GM19023 (cell line): ENCODE measurements around the gene SYDE1.

Experiments
- ATAC-seq: cut with Tn5 transposase; IDR thresholded peaks from one replicate; pipeline ENCODE4 v1.9.1; 2021; ENCODE audit warnings: mild to moderate bottlenecking, moderate library complexity; ENCODE audit not compliant: unreplicated experiment

Gene SYDE1

GRCh38 chr19:15124572-15125231 is 17.5 kb downstream of the SYDE1 start:
- ATAC-seq, result no peak

- ATAC-seq, result peak; percentile 88
Observed at GRCh38 chr19:15125232-15126067, 18.2 kb downstream of the SYDE1 start.

- ATAC-seq, result no peak
Observed at GRCh38 chr19:15126131-15126910, 19.1 kb downstream of the SYDE1 start.

GRCh38 chr19:15128162-15128770 is 21.1 kb downstream of the SYDE1 start:
- no peak for ATAC-seq

- ATAC-seq, result no peak
Observed at GRCh38 chr19:15129856-15130585, 22.8 kb downstream of the SYDE1 start.

GRCh38 chr19:15136234-15136954 is 29.2 kb downstream of the SYDE1 start:
- no peak for ATAC-seq

- ATAC-seq, result no peak
Observed at GRCh38 chr19:15137777-15138176, 30.6 kb downstream of the SYDE1 start.

- ATAC-seq, result no peak
Observed at GRCh38 chr19:15138427-15138826, 31.2 kb downstream of the SYDE1 start.

- no peak for ATAC-seq
Observed at GRCh38 chr19:15141143-15141542, 33.9 kb downstream of the SYDE1 start.

GRCh38 chr19:15142313-15142712 is 35.1 kb downstream of the SYDE1 start:
- no peak for ATAC-seq

GRCh38 chr19:15144046-15144646 is 36.9 kb downstream of the SYDE1 start:
- ATAC-seq, result no peak

- no peak for ATAC-seq
Observed at GRCh38 chr19:15147090-15147489, 39.9 kb downstream of the SYDE1 start.

- ATAC-seq, result no peak
Observed at GRCh38 chr19:15149737-15150136, 42.5 kb downstream of the SYDE1 start.

- no peak for ATAC-seq
Observed at GRCh38 chr19:15154002-15154612, 46.9 kb downstream of the SYDE1 start.

GRCh38 chr19:15155296-15155695 is 48.1 kb downstream of the SYDE1 start:
- ATAC-seq, result no peak

GRCh38 chr19:15156391-15156790 is 49.2 kb downstream of the SYDE1 start:
- ATAC-seq, result no peak

GRCh38 chr19:15159251-15159650 is 52.0 kb downstream of the SYDE1 start:
- no peak for ATAC-seq

- ATAC-seq, result no peak
Observed at GRCh38 chr19:15161028-15161984, 54.1 kb downstream of the SYDE1 start.
